Panc1 (cell line): ENCODE data around the gene EML5.

ENCODE experiments used
- TF ChIP-seq, protein P1 (sequence below): fragments of 450-650 bp; IDR thresholded peaks from 2 replicates; pipeline ENCODE4 v1.5.1; 2017; ENCODE audit warnings: mild to moderate bottlenecking
- TF ChIP-seq, protein P2 (sequence below), 2 experiments: IDR thresholded peaks; 2 replicates each; pipeline ENCODE4 v1.6.1; 2011 to 2012; ENCODE audit warnings: low read depth in 2 of 2, control low read depth in 1 of 2, low read length in 1 of 2, mild to moderate bottlenecking in 1 of 2, moderate library complexity in 1 of 2; ENCODE audit not compliant: insufficient read depth in 1 of 2

DNA sequence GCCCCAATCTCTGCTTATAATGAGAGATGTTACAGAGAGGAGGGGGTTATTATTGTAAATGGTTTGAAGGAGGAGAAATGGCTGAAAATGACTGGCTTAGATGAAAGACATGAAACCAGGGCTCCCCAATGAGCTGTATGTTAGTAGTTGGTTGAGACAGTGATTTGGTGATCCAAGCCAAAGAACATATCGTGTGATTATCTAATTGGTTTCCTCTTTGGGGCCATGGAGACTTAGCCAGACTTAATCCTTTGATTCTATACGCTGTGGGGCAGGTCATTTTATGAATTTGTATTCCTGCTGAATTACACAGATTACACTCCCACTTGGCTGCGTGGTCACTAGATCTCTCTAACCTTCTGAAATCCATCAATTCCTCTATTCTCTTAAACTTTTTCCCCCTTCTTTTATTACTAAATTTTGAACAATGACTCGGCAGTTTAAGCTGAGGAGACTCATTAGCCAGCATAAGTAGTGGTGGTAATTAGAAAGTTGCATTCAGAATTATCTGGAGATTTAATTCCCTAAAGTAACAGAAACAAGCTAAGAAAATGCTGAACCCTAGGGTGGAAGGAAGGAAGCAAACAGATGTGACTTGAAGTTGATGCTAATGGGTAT is 37.0 kb upstream of the EML5 start:
- TF ChIP-seq, protein P1, sequence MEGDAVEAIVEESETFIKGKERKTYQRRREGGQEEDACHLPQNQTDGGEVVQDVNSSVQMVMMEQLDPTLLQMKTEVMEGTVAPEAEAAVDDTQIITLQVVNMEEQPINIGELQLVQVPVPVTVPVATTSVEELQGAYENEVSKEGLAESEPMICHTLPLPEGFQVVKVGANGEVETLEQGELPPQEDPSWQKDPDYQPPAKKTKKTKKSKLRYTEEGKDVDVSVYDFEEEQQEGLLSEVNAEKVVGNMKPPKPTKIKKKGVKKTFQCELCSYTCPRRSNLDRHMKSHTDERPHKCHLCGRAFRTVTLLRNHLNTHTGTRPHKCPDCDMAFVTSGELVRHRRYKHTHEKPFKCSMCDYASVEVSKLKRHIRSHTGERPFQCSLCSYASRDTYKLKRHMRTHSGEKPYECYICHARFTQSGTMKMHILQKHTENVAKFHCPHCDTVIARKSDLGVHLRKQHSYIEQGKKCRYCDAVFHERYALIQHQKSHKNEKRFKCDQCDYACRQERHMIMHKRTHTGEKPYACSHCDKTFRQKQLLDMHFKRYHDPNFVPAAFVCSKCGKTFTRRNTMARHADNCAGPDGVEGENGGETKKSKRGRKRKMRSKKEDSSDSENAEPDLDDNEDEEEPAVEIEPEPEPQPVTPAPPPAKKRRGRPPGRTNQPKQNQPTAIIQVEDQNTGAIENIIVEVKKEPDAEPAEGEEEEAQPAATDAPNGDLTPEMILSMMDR, result no peak
- TF ChIP-seq, protein P2, sequence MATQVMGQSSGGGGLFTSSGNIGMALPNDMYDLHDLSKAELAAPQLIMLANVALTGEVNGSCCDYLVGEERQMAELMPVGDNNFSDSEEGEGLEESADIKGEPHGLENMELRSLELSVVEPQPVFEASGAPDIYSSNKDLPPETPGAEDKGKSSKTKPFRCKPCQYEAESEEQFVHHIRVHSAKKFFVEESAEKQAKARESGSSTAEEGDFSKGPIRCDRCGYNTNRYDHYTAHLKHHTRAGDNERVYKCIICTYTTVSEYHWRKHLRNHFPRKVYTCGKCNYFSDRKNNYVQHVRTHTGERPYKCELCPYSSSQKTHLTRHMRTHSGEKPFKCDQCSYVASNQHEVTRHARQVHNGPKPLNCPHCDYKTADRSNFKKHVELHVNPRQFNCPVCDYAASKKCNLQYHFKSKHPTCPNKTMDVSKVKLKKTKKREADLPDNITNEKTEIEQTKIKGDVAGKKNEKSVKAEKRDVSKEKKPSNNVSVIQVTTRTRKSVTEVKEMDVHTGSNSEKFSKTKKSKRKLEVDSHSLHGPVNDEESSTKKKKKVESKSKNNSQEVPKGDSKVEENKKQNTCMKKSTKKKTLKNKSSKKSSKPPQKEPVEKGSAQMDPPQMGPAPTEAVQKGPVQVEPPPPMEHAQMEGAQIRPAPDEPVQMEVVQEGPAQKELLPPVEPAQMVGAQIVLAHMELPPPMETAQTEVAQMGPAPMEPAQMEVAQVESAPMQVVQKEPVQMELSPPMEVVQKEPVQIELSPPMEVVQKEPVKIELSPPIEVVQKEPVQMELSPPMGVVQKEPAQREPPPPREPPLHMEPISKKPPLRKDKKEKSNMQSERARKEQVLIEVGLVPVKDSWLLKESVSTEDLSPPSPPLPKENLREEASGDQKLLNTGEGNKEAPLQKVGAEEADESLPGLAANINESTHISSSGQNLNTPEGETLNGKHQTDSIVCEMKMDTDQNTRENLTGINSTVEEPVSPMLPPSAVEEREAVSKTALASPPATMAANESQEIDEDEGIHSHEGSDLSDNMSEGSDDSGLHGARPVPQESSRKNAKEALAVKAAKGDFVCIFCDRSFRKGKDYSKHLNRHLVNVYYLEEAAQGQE (IDR thresholded peaks at IDR 0.05; ENCODE audit: insufficient read depth in 1 of 2, low read depth in 2 of 2, low read length in 1 of 2), result no peak
